ENCODE measurements around the gene CPT1A.
A peak's percentile ranks its signal among the peaks of the same experiment; 100 is the strongest.

The CPT1A gene

GRCh38 chr11:68832476-68833181 lies 9.1 kb downstream of the CPT1A start:
- peak in 1 of 58 donors; percentile 5 for DNase-seq

DNA sequence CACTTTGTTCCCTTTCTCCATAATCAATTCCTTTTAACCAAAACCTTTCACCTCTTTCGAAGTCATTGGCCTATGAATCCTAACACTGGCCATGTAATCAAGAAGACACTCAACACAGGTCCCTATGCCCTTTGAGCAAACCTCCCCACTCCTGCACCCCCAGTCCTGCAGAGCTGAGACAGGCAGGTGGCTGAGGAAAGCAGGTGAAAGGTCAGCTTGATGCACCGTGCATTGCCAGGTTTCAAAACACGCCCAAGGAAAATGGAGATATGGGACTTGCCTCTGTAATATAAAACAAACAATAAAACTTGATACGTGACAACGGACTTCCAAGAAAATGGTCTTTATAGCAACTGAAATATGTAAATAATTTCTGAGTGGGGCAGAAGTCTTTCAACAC lies 10.6 kb downstream of the CPT1A start:
- no peak for DNase-seq

DNA sequence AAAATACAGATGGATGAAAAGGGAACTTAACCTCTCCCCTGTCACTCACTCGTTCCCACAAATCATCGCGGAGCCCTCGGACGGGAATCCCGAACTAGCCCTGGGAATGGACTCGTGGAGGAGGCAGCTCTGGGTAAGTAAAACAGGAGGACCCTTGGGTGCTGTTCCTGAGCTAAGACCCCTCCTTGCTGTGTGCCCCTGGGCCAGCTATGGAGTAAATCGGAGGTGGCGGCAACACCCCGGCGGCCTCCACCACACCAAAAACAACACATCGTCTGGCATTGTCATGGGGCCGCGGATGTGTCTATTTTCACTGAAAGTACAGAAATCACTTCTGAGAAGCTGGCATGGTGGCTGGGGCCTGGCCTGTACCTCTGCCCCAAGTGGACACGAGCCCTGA lies 12.1 kb downstream of the CPT1A start:
- no peak for DNase-seq

DNA sequence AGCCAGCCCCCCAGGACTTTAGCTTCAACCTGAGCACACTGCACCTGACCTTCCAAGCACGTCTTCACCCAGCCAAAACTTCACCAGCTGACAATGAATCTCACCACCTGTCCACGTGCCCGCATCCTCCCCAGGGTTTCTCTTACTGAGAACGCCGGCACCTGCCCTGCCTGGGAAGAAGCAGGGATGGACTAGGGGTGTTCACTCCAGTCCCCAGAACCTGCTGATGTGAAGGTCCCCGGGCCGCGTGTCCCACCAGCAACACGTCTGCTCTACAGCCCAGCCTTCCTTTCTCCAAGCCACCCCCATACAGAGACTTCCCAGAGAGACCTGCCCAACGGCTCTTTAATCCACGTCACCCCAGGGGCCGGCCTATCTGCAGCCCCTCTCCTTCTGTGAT lies 12.8 kb downstream of the CPT1A start:
- DNase-seq, result no peak

GRCh38 chr11:68828155-68828931 lies 13.4 kb downstream of the CPT1A start:
- DNase-seq, result peak in 20 of 58 donors; percentile 7 to 45 (median 26)

GRCh38 chr11:68827733-68828132 lies 14.0 kb downstream of the CPT1A start:
- DNase-seq, result no peak

- DNase-seq, result no peak
Observed at GRCh38 chr11:68826726-68827125, 15.0 kb downstream of the CPT1A start.

DNA sequence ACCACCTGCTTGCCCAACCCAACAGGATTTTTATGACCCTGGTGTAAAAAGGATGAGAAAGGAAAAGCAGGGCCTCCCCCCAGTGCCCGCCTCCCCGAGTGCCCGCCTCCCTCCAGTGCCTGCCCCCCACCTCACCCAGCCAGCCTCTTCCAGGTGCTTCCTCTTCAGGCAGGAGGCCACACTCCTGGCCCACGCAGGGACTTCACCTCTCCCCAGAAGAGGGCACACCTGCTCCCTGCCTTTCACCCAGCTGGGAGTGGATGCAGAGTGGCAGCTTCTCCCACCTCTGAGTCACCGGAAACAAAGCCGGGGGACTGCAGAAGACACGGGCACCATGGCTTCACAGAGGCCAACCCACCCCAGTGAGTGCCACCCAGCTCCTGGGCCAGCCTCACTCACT lies 16.1 kb downstream of the CPT1A start:
- DNase-seq, result no peak

DNA sequence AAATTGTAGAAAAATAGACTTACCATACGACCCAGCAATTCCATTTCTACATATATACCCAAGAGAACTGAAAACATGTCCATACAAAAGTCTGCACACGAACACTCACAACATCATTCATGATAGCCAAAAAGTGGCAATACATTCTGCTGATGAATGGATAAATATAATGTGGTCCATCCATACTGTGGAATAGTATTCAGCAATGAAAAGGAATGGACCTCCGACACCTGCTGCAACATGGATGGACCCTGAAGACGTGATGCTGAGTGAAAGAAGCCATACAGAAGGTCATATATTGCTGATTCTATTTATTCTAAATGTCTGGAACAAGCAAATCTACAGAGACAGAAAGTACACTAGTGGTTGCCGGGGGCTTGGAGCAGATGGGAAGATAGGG lies 19.2 kb downstream of the CPT1A start:
- no peak for DNase-seq

DNA sequence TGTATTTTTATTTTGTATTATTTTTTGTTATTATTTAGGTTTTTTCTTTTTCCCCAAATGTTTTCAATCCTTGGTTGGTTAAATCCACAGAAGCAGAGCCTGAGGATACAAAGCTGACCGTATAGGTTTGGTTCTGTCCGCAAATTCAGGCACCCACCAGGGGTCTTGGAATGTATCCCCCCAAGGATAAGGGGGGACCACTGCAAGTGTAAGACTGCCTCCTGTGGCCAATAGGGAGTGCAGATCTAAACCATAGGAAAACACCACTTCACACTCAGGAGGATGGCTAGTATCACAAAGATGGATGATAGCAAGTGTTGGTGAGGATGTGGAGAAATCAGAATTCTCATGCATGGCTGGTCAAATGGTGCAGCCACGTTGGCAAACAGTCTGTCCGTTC lies 20.0 kb downstream of the CPT1A start:
- DNase-seq, result no peak

- DNase-seq, result no peak
Observed at GRCh38 chr11:68819362-68819761, 22.4 kb downstream of the CPT1A start.

- no peak for DNase-seq
Observed at GRCh38 chr11:68818181-68818580, 23.5 kb downstream of the CPT1A start.

DNA sequence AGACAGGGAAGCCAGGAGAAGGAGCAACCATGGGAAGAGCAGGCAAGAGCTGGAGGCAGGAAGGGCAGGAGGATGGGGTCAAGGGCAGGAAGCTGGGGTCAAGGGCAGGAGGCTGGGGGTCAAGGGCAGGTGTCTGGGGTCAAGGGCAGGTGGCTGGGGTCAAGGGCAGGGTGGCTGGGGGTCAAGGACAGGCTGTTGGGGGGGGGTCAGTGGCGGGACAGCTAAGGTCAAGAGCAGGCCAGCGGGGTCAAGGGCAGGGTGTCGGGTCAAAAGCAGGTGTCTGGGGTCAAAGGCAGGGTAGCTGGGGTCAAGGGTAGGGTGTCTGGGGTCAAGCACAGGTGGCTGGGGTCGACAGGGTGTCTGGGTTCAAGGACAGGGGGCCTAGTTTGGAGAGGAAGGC lies 24.2 kb downstream of the CPT1A start:
- DNase-seq, result no peak

DNA sequence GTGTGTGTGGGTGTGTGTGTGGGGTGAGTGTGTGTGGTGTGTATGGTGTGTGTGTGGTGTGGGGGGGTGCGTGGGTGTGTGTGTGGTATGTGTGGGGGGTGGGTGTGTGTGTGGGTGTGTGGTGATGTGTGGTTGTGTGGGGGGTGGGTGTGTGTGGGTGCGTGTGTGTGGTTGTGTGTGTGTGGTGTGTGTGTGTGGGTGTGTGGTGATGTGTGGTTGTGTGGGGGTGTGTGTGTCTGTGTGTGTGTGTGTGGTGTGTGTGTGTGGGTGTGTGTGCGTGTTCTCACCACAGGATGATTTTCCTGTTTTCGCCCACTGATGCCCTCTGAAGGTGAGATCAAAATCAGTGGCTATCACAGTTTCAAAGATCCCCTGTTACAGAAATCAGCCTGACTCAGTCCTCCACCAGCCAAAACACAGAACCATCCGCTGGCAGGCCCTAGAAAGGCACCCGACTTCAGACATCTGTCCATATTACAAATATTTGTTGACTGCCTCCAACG lies 24.7 kb downstream of the CPT1A start:
- DNase-seq, result no peak

GRCh38 chr11:68816251-68816776 lies 25.4 kb downstream of the CPT1A start:
- DNase-seq, result no peak

- no peak for DNase-seq
Observed at GRCh38 chr11:68813773-68814172, 27.9 kb downstream of the CPT1A start.

DNA sequence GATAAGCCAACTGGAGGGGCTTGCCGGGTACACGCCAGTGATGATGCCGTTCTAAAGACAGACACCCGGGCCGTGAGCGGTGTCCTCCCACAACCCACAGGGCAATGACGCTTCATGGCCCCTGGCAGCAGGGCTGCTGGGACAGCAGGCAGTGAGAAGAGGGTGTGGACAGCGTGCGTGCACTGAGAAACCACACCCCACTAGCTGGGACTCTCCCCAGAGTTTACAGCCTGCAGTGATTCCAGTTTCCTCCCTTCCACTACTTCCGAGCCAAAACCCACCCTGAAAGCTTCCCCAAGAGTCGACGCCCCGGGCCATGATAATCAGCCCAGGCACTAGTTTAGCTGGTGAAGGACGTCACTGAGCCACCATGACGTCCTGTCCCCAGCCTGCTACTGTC lies 29.2 kb downstream of the CPT1A start:
- DNase-seq, result no peak

GRCh38 chr11:68810164-68810563 lies 31.6 kb downstream of the CPT1A start:
- peak in 16 of 58 donors; percentile 3 to 42 (median 15) for DNase-seq

DNA sequence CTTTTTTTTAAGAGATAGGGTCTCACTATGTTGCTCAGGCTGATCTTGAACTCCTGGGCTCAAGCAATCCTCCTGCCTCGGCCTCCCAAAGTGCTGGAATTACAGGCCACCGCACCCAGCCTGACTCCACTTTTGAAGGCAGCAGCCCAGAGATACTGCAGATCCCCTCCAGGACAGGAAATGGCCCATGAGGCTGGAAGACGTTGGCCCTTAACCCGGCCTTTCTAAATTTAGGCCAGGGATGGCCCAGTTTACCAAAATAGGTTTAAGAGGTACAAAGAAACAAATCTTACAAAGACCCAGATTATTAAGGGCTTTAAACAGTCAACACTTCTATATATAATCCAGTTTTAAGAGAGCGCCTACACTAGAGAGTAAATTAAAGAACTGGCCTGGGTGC lies 32.2 kb downstream of the CPT1A start:
- DNase-seq, result no peak

GRCh38 chr11:68808787-68809186 lies 32.9 kb downstream of the CPT1A start:
- no peak for DNase-seq

DNA sequence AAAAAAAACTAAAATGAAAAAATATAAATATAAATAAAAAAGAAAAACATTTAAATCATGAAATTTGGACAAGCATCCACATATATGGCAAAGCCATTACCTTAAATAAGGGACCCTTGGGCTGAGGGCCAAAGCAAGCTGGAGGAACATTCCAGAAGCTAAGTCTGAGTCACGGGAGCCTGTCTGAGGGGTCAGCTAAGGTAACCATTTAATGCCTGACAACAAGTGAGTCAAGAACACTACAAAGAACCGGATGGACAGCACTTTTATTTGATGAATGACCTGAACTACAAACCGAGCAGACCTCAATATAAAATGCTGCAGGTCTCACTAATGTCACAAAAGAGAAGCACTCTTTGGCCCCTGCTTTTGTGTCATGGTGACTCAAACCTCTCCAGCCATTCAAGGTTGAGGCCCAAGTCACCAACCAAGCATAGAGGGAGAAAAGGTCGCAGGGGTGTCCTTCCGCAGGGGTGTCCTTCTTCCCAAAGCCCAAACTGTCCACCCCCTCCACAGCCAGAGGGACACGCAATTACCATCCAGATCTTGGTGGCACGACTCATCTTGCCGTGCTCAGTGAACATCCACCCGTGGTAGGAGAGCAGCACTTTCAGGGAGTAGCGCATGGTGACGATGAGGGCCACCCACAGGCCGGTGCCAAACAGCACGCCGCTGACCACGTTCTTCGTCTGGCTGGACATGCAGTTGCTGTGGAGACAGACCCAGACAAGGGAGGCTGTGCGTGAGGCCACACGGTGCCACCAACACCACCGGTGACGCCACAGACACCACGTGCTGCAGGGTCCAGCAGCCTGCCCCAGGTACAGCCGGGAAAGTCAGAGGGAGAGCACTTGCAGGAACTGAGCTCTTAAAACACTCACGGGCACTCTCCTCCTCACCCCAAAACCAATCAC lies 34.5 kb downstream of the CPT1A start:
- no peak for DNase-seq

All from anterior cingulate cortex (tissue), 58 donors.